ENCODE results near the gene C14orf119. TPM values are rescaled to one million over a fixed set of nuclear protein-coding genes. Genes with fewer than 3 reads are reported as not detected.
A peak's percentile ranks its signal among the peaks of the same experiment; 100 is the strongest.

The C14orf119 gene
- total RNA-seq, 1 experiment from 2014 or later, result 65.1 TPM

DNA sequence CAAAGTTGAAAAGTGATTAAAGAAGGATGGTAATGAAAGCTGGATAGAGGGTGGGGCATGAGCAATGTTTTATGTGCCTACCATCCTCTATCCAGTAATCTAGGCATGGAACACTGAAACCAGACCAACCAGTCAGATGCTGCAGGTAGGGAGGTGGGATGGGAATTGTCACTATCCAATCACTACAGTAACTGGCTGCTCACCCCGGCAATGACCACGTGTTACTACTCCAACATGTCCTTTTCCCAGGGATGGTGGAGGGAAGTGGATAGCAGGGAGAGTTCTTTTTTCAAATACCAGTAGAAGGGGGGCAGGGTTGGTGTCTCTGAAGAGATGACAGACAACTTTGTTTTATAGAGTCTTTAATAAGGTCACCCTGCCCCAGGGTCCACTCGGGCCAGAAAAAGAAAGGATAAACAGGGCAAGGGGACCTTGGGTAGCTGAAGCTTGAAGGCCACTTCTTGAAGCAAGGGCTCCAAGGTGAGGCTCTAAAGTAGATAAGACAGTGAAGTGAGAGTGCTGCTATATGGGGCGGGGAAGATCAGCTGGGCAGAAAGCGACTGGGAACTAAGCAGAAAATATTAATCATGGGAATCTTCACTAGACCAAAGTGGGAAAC, 23.3 kb upstream of the C14orf119 start:
- Histone ChIP-seq H3K9me3 (ENCODE audit: control insufficient read depth, low read depth, low read length) (no peaks in the 10 kb centered on the region), H3K56ac (ENCODE audit: insufficient read length, low read depth, low read length) (no peak overlapping the region), H3K27me3 (ENCODE audit: insufficient read depth, low read length) (no peaks in the 10 kb centered on the region), H2BK120ac (ENCODE audit: low read depth, low read length, poor library complexity, severe bottlenecking) (no peak overlapping the region), H4K8ac (replicated peaks; ENCODE audit: insufficient read length, low read depth, low read length) (no peak overlapping the region), H3K23me2 (ENCODE audit: insufficient read length, low read depth, low read length, poor library complexity, severe bottlenecking) (peaks cover 12% of the 10 kb centered on the region), H2BK20ac (ENCODE audit: low read depth, low read length, poor library complexity, severe bottlenecking) (no peak overlapping the region), H3K79me2 (ENCODE audit: insufficient read depth, low read length) (peaks cover 5% of the 10 kb centered on the region; the same call in 1 of the 2 replicates), H3T11ph (ENCODE audit: low read length) (no peak overlapping the region), H3K79me1 (ENCODE audit: insufficient read depth, low read depth, low read length, poor library complexity, severe bottlenecking) (peaks cover 9% of the 10 kb centered on the region), H4K20me1 (ENCODE audit: control insufficient read depth, insufficient read depth, insufficient read length) (peaks cover 3% of the 10 kb centered on the region), H2BK12ac (ENCODE audit: insufficient read length, low read depth, low read length) (no peak overlapping the region), H4K5ac (ENCODE audit: insufficient read length, low read depth, low read length) (no peak overlapping the region), H3K4me1 (ENCODE audit: insufficient read depth, low read length) (0 out of 2 replicates have a peak, but pooled peaks cover 3% of the 10 kb centered on the region), H3K4me2 (ENCODE audit: insufficient read depth, insufficient read length, low read length) (peak overlapping the region; percentile 98), H2BK5ac (ENCODE audit: insufficient read length, low read length) (no peak overlapping the region), H4K91ac (ENCODE audit: insufficient read length, low read depth, low read length) (no peak overlapping the region), H2AK5ac (ENCODE audit: insufficient read length, low read length) (no peak overlapping the region), H3K18ac (ENCODE audit: insufficient read length, low read depth, low read length) (no peak overlapping the region), H3K4ac (ENCODE audit: low read depth, low read length) (no peak overlapping the region), H3K14ac (ENCODE audit: insufficient read depth, low read length) (no peak overlapping the region), H2AFZ (ENCODE audit: low read length) (no peak overlapping the region), H3K9ac (ENCODE audit: extremely low read depth, insufficient read length, low read length) (no peak overlapping the region), H3K23ac (ENCODE audit: insufficient read length, low read depth, low read length) (no peak overlapping the region), H3K27ac (ENCODE audit: insufficient read length, low read depth, low read length) (no peak overlapping the region), H2BK15ac (ENCODE audit: low read depth, low read length) (no peak overlapping the region)
- peak overlapping the region; percentile 98 to 100 (median 98) for H3K27ac Mint-ChIP-seq
- peaks cover 34 to 82% (median 70%) of the 10 kb centered on the region in 3 experiments; a peak in 6 of 7 replicates for H3K36me3 Mint-ChIP-seq (ENCODE audit: insufficient read depth in 1 of 3, low read depth in 3 of 3)
- WGBS (ENCODE audit: extremely low coverage, insufficient read length, low lambda C conversion rate), result no CpG with 5 or more reads among the region's 5 CpGs
- H3K27me3 Mint-ChIP-seq (ENCODE audit: low read depth), result no peaks in the 10 kb centered on the region; the same call in 1 of the 2 replicates
- DNase-seq, result peak; percentile 71
- TF ChIP-seq, protein P1, sequence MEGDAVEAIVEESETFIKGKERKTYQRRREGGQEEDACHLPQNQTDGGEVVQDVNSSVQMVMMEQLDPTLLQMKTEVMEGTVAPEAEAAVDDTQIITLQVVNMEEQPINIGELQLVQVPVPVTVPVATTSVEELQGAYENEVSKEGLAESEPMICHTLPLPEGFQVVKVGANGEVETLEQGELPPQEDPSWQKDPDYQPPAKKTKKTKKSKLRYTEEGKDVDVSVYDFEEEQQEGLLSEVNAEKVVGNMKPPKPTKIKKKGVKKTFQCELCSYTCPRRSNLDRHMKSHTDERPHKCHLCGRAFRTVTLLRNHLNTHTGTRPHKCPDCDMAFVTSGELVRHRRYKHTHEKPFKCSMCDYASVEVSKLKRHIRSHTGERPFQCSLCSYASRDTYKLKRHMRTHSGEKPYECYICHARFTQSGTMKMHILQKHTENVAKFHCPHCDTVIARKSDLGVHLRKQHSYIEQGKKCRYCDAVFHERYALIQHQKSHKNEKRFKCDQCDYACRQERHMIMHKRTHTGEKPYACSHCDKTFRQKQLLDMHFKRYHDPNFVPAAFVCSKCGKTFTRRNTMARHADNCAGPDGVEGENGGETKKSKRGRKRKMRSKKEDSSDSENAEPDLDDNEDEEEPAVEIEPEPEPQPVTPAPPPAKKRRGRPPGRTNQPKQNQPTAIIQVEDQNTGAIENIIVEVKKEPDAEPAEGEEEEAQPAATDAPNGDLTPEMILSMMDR (conservative IDR thresholded peaks at IDR 0.05), result no peak
- no peaks in the 10 kb centered on the region for H3K9me3 Mint-ChIP-seq
- peaks cover 35 to 43% of the 10 kb centered on the region in 2 experiments for H3K4me1 Mint-ChIP-seq
- H3K4me3 Mint-ChIP-seq, result peak overlapping the region; percentile 87 to 99

Measured in H9 (cell line).